Stimulated activated CD8-positive, alpha-beta memory T cell treated with anti-CD3 and anti-CD28 coated beads, Interleukin-15, amount 100 ng/mL, for 24 hours (primary cell): ENCODE results near the gene SRC.

Source experiments
- DNase-seq: peaks from one replicate; pipeline ENCODE4 v3.0.0-alpha.2; 2020; ENCODE audit warnings: low read depth

Gene SRC

DNA sequence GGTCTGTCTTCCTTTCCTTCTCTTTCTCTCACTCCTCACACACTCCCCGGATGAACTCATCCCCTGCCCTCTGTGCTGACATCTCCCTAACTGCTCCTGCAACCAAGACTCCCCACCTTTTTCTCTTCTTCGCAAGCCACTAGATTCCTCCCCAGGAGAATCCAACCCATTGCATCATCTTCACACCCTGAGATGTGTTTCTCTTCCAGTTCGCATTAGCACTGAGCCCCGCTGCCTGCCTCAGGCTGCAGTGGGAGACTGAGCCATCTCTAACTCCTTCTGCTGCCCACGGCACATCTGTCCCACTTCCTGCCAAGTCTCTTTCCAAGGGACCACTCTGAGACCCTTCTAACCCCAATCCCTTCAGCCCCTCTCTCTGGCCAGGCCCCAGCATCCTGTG, 107.9 kb downstream of the SRC start:
- DNase-seq, result no peak

DNA sequence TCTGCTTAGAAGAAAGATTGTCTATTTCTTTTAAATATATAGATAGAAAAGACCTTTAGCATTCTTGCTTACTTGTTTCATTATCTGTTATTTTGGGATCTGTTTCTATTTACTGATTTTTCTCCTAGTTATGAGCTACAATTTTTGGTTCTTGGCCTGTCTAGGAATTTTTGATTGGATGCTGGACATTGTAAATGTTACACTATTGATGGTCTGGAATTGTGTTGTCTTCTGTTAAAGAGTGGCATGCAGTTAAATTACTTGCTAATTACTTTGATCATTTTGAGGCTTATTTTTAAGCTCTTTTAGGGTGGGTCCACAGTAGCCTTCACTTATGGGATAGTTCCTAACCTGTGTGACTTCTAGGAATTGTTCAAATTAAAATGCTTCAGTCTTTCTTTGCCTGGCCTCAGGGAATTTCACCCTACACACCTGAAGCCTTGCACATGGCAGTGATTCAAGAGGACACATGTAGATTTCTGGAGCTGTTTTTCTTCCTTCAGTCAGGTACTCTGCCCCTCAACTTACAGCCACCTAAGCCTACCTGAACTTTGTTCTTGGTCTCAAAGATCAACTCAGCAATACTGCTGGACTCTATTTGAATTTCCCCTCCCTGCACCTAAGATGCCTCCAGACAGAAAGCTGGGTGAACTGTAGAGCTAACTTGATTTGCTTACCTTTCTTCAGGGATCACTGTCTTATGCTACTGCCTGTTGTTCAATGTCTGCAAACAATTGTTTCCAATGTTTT, 108.9 kb downstream of the SRC start:
- DNase-seq, result no peak
